Activated gamma-delta T cell (primary cell): Measurements from ENCODE around the gene GNE.
"Not testable (repeated sequence)": the region's sequence is repeated elsewhere in the genome, so short reads cannot be mapped to it uniquely, and the experiment has no call there.

Experiments
- DNase-seq: peaks from one replicate; lab custom pipeline; 2025; lab: John Stamatoyannopoulos, UW

GNE gene

GRCh38 chr9:36208521-36209253, 49.6 kb downstream of the GNE start:
- DNase-seq, result no peak

- no peak for DNase-seq
These were observed 50.7 kb downstream of the GNE start for GRCh38 chr9:36207546-36208012.

- no peak for DNase-seq
These were observed 51.2 kb downstream of the GNE start for GRCh38 chr9:36207016-36207415.

GRCh38 chr9:36204906-36205547, 53.2 kb downstream of the GNE start:
- no peak for DNase-seq

- no peak for DNase-seq
These were observed 63.8 kb downstream of the GNE start for GRCh38 chr9:36194326-36195000.

- no peak for DNase-seq
These were observed 65.2 kb downstream of the GNE start for GRCh38 chr9:36193023-36193422.

GRCh38 chr9:36192196-36192595, 66.1 kb downstream of the GNE start:
- no peak for DNase-seq

GRCh38 chr9:36191686-36192085, 66.6 kb downstream of the GNE start:
- DNase-seq, result no peak

- DNase-seq, result no peak
These were observed 67.0 kb downstream of the GNE start for GRCh38 chr9:36191290-36191645.

- peak; percentile 75 for DNase-seq
These were observed 67.6 kb downstream of the GNE start, which contains the start of gene CLTA for GRCh38 chr9:36190388-36191289. Gene CLTA (plus strand): TSS chr9:36190921. CDS start chr9:36191057, 136 bp downstream.

GRCh38 chr9:36189976-36190375, 68.3 kb downstream of the GNE start:
- DNase-seq, result no peak

- DNase-seq, result no peak
These were observed 70.0 kb downstream of the GNE start for GRCh38 chr9:36188212-36188611.

- DNase-seq, result no peak
These were observed 70.8 kb downstream of the GNE start for GRCh38 chr9:36187414-36187813.

GRCh38 chr9:36180243-36180642, 78.0 kb downstream of the GNE start:
- not testable (repeated sequence) for DNase-seq

GRCh38 chr9:36177571-36177970, 80.7 kb downstream of the GNE start:
- no peak for DNase-seq

GRCh38 chr9:36176496-36176895, 81.8 kb downstream of the GNE start:
- not testable (repeated sequence) for DNase-seq

- not testable (repeated sequence) for DNase-seq
These were observed 83.0 kb downstream of the GNE start for GRCh38 chr9:36175209-36175608.

- DNase-seq, result no peak
These were observed 83.5 kb downstream of the GNE start for GRCh38 chr9:36174731-36175130.

- no peak for DNase-seq
These were observed 84.0 kb downstream of the GNE start for GRCh38 chr9:36174271-36174670.

GRCh38 chr9:36173861-36174260, 84.4 kb downstream of the GNE start:
- no peak for DNase-seq

- DNase-seq, result no peak
These were observed 87.7 kb downstream of the GNE start for GRCh38 chr9:36170531-36170930.

- DNase-seq, result no peak
These were observed 88.5 kb downstream of the GNE start for GRCh38 chr9:36169708-36170107.
